MM.1S (cell line): ENCODE data around the gene SFXN5.

Experiments
- DNase-seq: peaks from one replicate; pipeline ENCODE4 v3.0.0-alpha.2; 2015
- H2AFZ ChIP-seq: fragments of 300-600 bp; sonication (generic); 2 replicates; pipeline ENCODE4 v1.6.0; 2016; ENCODE audit warnings: antibody characterized with exemption, low read length
- H3F3A ChIP-seq: fragments of 300-600 bp; sonication (generic); 2 replicates; pipeline ENCODE4 v1.6.1; 2016; ENCODE audit warnings: mild to moderate bottlenecking, antibody characterized with exemption, low read length, moderate library complexity, mixed read lengths; ENCODE audit not compliant: insufficient read depth
- H3K27ac ChIP-seq: fragments of 300-600 bp; sonication (generic); 2 replicates; pipeline ENCODE4 v1.5.1; 2016; ENCODE audit warnings: mild to moderate bottlenecking, low read length
- H3K27me3 ChIP-seq: fragments of 300-600 bp; sonication (generic); replicated peaks from 2 replicates; pipeline ENCODE4 v1.6.0; 2016; ENCODE audit warnings: low read length; ENCODE audit not compliant: insufficient read depth
- H3K36me3 ChIP-seq: fragments of 300-600 bp; sonication (generic); replicated peaks from 2 replicates; pipeline ENCODE4 v1.6.1; 2016; ENCODE audit warnings: mild to moderate bottlenecking, low read length, mixed read lengths; ENCODE audit not compliant: insufficient read depth
- H3K4me1 ChIP-seq: fragments of 300-600 bp; sonication (generic); 2 replicates; pipeline ENCODE4 v1.6.1; 2016; ENCODE audit warnings: low read length, mixed read lengths
- H3K4me2 ChIP-seq: fragments of 300-600 bp; sonication (generic); 2 replicates; pipeline ENCODE4 v1.6.0; 2016; ENCODE audit warnings: low read depth, low read length
- H3K4me3 ChIP-seq: fragments of 300-600 bp; sonication (generic); 2 replicates; pipeline ENCODE4 v1.5.1; 2016; ENCODE audit warnings: low read length, mixed read lengths
- H3K79me2 ChIP-seq: fragments of 300-600 bp; sonication (generic); 2 replicates; pipeline ENCODE4 v1.6.1; 2016; ENCODE audit warnings: mixed run types, low read length, mixed read lengths
- H3K9ac ChIP-seq: fragments of 300-600 bp; sonication (generic); 2 replicates; pipeline ENCODE4 v1.6.1; 2016; ENCODE audit warnings: low read length, mixed read lengths
- H3K9me2 ChIP-seq: fragments of 300-600 bp; sonication (generic); replicated peaks from 2 replicates; pipeline ENCODE4 v1.6.1; 2016; ENCODE audit warnings: mild to moderate bottlenecking, low read length, mixed read lengths; ENCODE audit not compliant: insufficient read depth
- H3K9me3 ChIP-seq: fragments of 300-600 bp; sonication (generic); replicated peaks from 2 replicates; pipeline ENCODE4 v1.6.1; 2016; ENCODE audit warnings: mild to moderate bottlenecking, low read length, mixed read lengths; ENCODE audit not compliant: insufficient read depth
- H4K20me1 ChIP-seq: fragments of 300-600 bp; sonication (generic); 2 replicates; pipeline ENCODE4 v1.6.1; 2016; ENCODE audit warnings: mild to moderate bottlenecking, low read length, moderate library complexity, mixed read lengths; ENCODE audit not compliant: insufficient read depth
- CTCF ChIP-seq: fragments of 300-600 bp; sonication (generic); IDR thresholded peaks from 2 replicates; pipeline ENCODE4 v1.5.1; 2016; ENCODE audit warnings: antibody characterized with exemption, low read length, mixed read lengths
- EZH2 ChIP-seq: fragments of 300-600 bp; sonication (generic); optimal IDR thresholded peaks from 2 replicates; pipeline ENCODE3; 2017; ENCODE audit warnings: low read depth, mild to moderate bottlenecking, antibody characterized with exemption, low read length, mixed read lengths
- EZH2phosphoT487 ChIP-seq: fragments of 300-600 bp; sonication (generic); IDR thresholded peaks from 2 replicates; pipeline ENCODE4 v1.6.1; 2018; ENCODE audit warnings: antibody characterized with exemption, low read length

Gene SFXN5

GRCh38 chr2:72925328-72925943, 146.1 kb downstream of the SFXN5 start:
- no peak for TF ChIP-seq CTCF
- TF ChIP-seq EZH2, result no peak
- TF ChIP-seq EZH2phosphoT487, result no peak
- peaks cover 70% of the 10 kb centered on the region for H3K27me3 ChIP-seq
- no peak overlapping the region for H2AFZ ChIP-seq
- H3K4me3 ChIP-seq, result no peak overlapping the region
- H3K27ac ChIP-seq, result no peak overlapping the region
- DNase-seq, result no peak
- H4K20me1 ChIP-seq, result no peaks in the 10 kb centered on the region
- H3K4me1 ChIP-seq, result no peaks in the 10 kb centered on the region
- H3K79me2 ChIP-seq, result no peaks in the 10 kb centered on the region
- no peak overlapping the region for H3K9ac ChIP-seq
- H3K9me2 ChIP-seq, result no peaks in the 10 kb centered on the region
- H3K36me3 ChIP-seq, result no peaks in the 10 kb centered on the region
- no peak overlapping the region for H3K4me2 ChIP-seq
- no peaks in the 10 kb centered on the region for H3K9me3 ChIP-seq
- no peaks in the 10 kb centered on the region for H3F3A ChIP-seq

- Histone ChIP-seq H3K4me1 (no peaks in the 10 kb centered on the region), H3K4me3 (no peak overlapping the region), H3K36me3 (no peaks in the 10 kb centered on the region), H3K9me2 (no peaks in the 10 kb centered on the region), H3K9ac (no peak overlapping the region), H3K9me3 (no peaks in the 10 kb centered on the region), H3K79me2 (no peaks in the 10 kb centered on the region), H3K27me3 (peaks cover 78% of the 10 kb centered on the region), H3K4me2 (no peak overlapping the region), H3K27ac (no peak overlapping the region), H2AFZ (no peak overlapping the region), H3F3A (no peaks in the 10 kb centered on the region), H4K20me1 (0 out of 2 replicates have a peak, but pooled peaks cover under 1% of the 10 kb centered on the region)
- TF ChIP-seq EZH2 (no peak), CTCF (no peak), EZH2phosphoT487 (no peak)
- DNase-seq, result no peak
Measured at GRCh38 chr2:72924353-72925240, 146.9 kb downstream of the SFXN5 start.

- Histone ChIP-seq H4K20me1 (0 out of 2 replicates have a peak, but pooled peaks cover 2% of the 10 kb centered on the region), H2AFZ (no peak overlapping the region), H3K9ac (no peak overlapping the region), H3K27me3 (peaks cover 85% of the 10 kb centered on the region), H3K79me2 (no peaks in the 10 kb centered on the region), H3K4me1 (no peaks in the 10 kb centered on the region), H3K27ac (no peak overlapping the region), H3K36me3 (no peaks in the 10 kb centered on the region), H3F3A (no peaks in the 10 kb centered on the region), H3K9me3 (no peaks in the 10 kb centered on the region), H3K4me2 (no peak overlapping the region), H3K9me2 (no peaks in the 10 kb centered on the region), H3K4me3 (no peak overlapping the region)
- no peak for DNase-seq
- no peak for TF ChIP-seq EZH2
Measured at GRCh38 chr2:72923833-72924352, 147.6 kb downstream of the SFXN5 start.

- no peaks in the 10 kb centered on the region for H3K36me3 ChIP-seq
- H3K4me3 ChIP-seq, result no peak overlapping the region
- H3K4me2 ChIP-seq, result no peak overlapping the region
- no peak overlapping the region for H3K27ac ChIP-seq
- H3K9me3 ChIP-seq, result no peaks in the 10 kb centered on the region
- no peak for TF ChIP-seq EZH2
- no peak for TF ChIP-seq CTCF
- TF ChIP-seq EZH2phosphoT487, result no peak
- H4K20me1 ChIP-seq, result 0 out of 2 replicates have a peak, but pooled peaks cover 2% of the 10 kb centered on the region
- H2AFZ ChIP-seq, result no peak overlapping the region
- H3K27me3 ChIP-seq, result peaks cover 89% of the 10 kb centered on the region
- H3F3A ChIP-seq, result no peaks in the 10 kb centered on the region
- no peaks in the 10 kb centered on the region for H3K9me2 ChIP-seq
- no peak for DNase-seq
- no peaks in the 10 kb centered on the region for H3K79me2 ChIP-seq
- H3K4me1 ChIP-seq, result no peaks in the 10 kb centered on the region
- H3K9ac ChIP-seq, result no peak overlapping the region
Measured at GRCh38 chr2:72921853-72922252, 149.7 kb downstream of the SFXN5 start.
